HCT116 (cell line): ENCODE data around the gene SHROOM3.

Experiments
- CTCF ChIP-seq, 3 experiments: fragments of 200-600 bp in 1 of 3; sonication (generic) in 1 of 3; IDR thresholded peaks in 2 of 3; conservative IDR thresholded peaks in 1 of 3; 2 replicates each; pipeline ENCODE4 v1.5.1; 2012 to 2017; ENCODE audit warnings: low read depth in 2 of 3, low read length in 2 of 3, antibody characterized with exemption in 1 of 3, borderline replicate concordance in 1 of 3, control low read depth in 1 of 3, mild to moderate bottlenecking in 1 of 3, mixed read lengths in 1 of 3, mixed run types in 1 of 3, moderate library complexity in 1 of 3; ENCODE audit not compliant: insufficient read depth in 1 of 3
- JUND ChIP-seq: IDR thresholded peaks from 2 replicates; pipeline ENCODE4 v1.6.1; 2012
- POLR2A ChIP-seq: IDR thresholded peaks from 2 replicates; pipeline ENCODE4 v1.7.0; 2011; ENCODE audit warnings: borderline replicate concordance; ENCODE audit not compliant: insufficient read depth, insufficient read length; ENCODE audit errors: extremely low read depth
- POLR2AphosphoS5 ChIP-seq: IDR thresholded peaks from 2 replicates; pipeline ENCODE4 v1.6.1; 2011; ENCODE audit warnings: mild to moderate bottlenecking, low read depth, low read length, moderate library complexity
- RAD21 ChIP-seq: IDR thresholded peaks from 2 replicates; pipeline ENCODE4 v1.6.1; 2012; ENCODE audit warnings: low read depth, mild to moderate bottlenecking
- SIN3A ChIP-seq: IDR thresholded peaks from 2 replicates; pipeline ENCODE4 v1.6.1; 2012; ENCODE audit warnings: low read depth
- SRF ChIP-seq: IDR thresholded peaks from 2 replicates; pipeline ENCODE4 v1.6.1; 2012; ENCODE audit warnings: low read depth
- TCF7L2 ChIP-seq: IDR thresholded peaks from 2 replicates; pipeline ENCODE4 v1.7.0; 2011; ENCODE audit warnings: borderline replicate concordance, inconsistent platforms; ENCODE audit not compliant: insufficient read depth, insufficient read length; ENCODE audit errors: extremely low read depth
- ZNF274 ChIP-seq: fragments of 200-500 bp; sonication (Bioruptor generic); IDR thresholded peaks from 2 replicates; pipeline ENCODE4 v1.6.1; 2014; ENCODE audit warnings: mild to moderate bottlenecking, low read depth, low read length, inconsistent platforms
- TF ChIP-seq, protein P1 (sequence below): IDR thresholded peaks from 2 replicates; pipeline ENCODE4 v1.6.1; 2012

GRCh38 chr4:76709772-76710090, 274.7 kb downstream of the SHROOM3 start:
- TF ChIP-seq POLR2AphosphoS5 (no peak), CTCF (IDR thresholded peaks at IDR 0.05 in 2 of 3, conservative IDR thresholded peaks at IDR 0.05 in 1 of 3; ENCODE audit: borderline replicate concordance in 1 of 3, insufficient read depth in 1 of 3, low read depth in 2 of 3, low read length in 2 of 3) (no peak), POLR2A (no peak), SIN3A (no peak), SRF (no peak), TCF7L2 (no peak), JUND (no peak), ZNF274 (no peak), RAD21 (no peak)
- TF ChIP-seq, protein P1, sequence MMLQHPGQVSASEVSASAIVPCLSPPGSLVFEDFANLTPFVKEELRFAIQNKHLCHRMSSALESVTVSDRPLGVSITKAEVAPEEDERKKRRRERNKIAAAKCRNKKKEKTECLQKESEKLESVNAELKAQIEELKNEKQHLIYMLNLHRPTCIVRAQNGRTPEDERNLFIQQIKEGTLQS: no peak
